Measurements from ENCODE around the gene CD320.

The CD320 gene

GRCh38 chr19:8253678-8254077 lies 54.5 kb downstream of the CD320 start:
- DNase-seq = no peak

DNA sequence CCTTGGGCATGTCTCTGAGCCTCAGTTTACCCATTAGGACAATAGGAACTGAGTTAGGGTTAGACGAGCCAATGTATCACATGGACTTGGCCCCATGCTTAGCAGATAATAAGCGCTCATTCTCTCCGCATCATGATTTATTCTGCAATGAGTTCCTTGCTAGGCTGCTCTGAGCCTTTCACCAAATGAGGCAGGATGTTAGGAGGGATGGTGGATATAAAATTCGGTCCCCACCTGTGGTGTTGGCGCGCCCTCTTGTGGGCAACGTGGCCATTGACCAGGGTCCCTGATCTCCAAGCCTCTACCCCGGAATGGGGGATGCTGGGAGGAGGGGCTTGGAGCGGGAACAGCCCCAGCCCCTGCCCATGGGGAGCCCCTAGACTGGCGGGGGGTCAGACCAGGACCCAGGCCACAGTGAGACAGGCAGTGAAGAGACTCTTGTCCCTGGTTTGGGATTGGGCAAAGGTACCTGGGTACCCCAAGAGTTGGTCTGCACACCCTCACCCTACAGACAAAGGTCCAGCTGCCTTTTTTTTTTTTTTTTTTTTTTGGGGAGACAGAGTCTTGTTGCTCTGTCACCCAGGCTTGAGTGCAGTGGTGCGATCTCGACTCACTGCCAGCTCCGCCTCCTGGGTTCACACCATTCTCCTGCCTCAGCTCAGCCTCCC lies 55.1 kb downstream of the CD320 start:
- DNase-seq = peak; percentile 68

Data from fibroblast of skin of back (primary cell).